Suprapubic skin (tissue), 3 donors: Measurements from ENCODE around the gene CSNK1G2.

Experiments used
- EP300 ChIP-seq: sonication (generic); formaldehyde crosslinking; IDR thresholded peaks from one replicate; pipeline ENCODE4 v1.6.1; 2017; ENCODE audit warnings: antibody characterized with exemption
- TF ChIP-seq, protein P1 (sequence below), 2 donors: fragments of 200-600 bp in 1 of 2; fragments of 450-650 bp in 1 of 2; sonication (generic) in 1 of 2; IDR thresholded peaks; one replicate each; pipeline ENCODE4 v1.5.1; 2016 to 2019; ENCODE audit warnings: antibody characterized with exemption in 2 of 2, mild to moderate bottlenecking in 1 of 2, moderate library complexity in 1 of 2

DNA sequence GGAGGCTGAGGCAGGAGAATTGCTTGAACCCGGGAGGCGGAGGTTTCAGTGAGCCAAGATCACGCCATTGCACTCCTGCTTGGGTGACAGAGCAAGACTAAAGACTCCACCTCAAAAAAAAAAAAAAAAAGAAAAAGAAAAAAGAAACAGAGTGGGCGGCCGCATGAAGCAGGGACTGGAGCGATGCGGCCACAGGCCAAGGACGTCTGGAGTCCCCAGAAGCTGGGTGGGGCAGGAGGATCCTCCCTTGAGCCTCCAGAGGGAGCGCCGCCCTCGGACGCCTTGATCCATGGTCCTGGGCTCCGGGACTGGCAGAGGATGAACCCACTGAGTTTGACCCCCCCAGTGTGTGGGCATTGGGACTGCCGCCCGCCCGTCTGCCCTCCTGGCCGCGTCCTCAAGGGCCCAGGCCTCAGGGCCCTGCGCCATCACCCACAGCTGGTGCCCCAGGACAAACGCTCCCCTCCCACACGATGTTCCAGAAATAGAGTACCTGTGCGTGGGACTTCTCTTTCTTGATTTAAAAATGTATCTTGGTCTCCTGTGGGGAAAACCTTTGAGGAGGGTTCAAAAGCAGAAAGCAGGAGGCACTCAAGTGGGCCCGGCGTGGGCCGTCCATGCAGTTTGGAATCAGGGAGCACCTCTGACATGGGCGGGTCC lies 59.0 kb downstream of the CSNK1G2 start:
- no peak for TF ChIP-seq EP300
- TF ChIP-seq, protein P1, sequence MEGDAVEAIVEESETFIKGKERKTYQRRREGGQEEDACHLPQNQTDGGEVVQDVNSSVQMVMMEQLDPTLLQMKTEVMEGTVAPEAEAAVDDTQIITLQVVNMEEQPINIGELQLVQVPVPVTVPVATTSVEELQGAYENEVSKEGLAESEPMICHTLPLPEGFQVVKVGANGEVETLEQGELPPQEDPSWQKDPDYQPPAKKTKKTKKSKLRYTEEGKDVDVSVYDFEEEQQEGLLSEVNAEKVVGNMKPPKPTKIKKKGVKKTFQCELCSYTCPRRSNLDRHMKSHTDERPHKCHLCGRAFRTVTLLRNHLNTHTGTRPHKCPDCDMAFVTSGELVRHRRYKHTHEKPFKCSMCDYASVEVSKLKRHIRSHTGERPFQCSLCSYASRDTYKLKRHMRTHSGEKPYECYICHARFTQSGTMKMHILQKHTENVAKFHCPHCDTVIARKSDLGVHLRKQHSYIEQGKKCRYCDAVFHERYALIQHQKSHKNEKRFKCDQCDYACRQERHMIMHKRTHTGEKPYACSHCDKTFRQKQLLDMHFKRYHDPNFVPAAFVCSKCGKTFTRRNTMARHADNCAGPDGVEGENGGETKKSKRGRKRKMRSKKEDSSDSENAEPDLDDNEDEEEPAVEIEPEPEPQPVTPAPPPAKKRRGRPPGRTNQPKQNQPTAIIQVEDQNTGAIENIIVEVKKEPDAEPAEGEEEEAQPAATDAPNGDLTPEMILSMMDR (IDR thresholded peaks at IDR 0.05), result no peak
